IMR-90 (cell line): ENCODE results near the gene WARS2. TPM values are rescaled to one million over a fixed set of nuclear protein-coding genes. Genes with fewer than 3 reads are reported as not detected.

Experiments
- ATAC-seq: fragments of 200-7000 bp; cut with Tn5 transposase; 2 replicates; pipeline ENCODE4 v1.9.1; 2020; ENCODE audit warnings: low read depth, mild to moderate bottlenecking, moderate library complexity
- BruUV-seq: library from RNA; stranded (reverse); fragments of 400-500 nt; replicated peaks from 2 replicates; lab custom pipeline; 2021; lab: Mats Ljungman, UMichigan
- CTCF ChIA-PET: fragments of 300-600 bp; formaldehyde crosslinking; extraction: SDS; loops from one replicate; lab custom pipeline; 2021; ENCODE audit warnings: antibody characterized with exemption; lab: Yijun Ruan, JAX
- POLR2A ChIA-PET: fragments of 300-600 bp; sonication (Branson Sonifier 250); formaldehyde crosslinking; loops from one replicate; lab custom pipeline; 2022; ENCODE audit warnings: antibody characterized with exemption; ENCODE audit not compliant: unreplicated experiment; lab: Charles Lee
- DNase-seq: peaks from one replicate; pipeline ENCODE4 v3.0.0; 2013
- H2AFZ ChIP-seq: replicated peaks from 2 replicates; pipeline ENCODE3; 2013; ENCODE audit warnings: low read length, mild to moderate bottlenecking; ENCODE audit not compliant: poor library complexity
- H2AK5ac ChIP-seq: 2 replicates; pipeline ENCODE4 v1.6.1; 2013; ENCODE audit warnings: low read depth, low read length, inconsistent platforms
- H2AK9ac ChIP-seq: replicated peaks from 2 replicates; pipeline ENCODE3; 2013; ENCODE audit warnings: mild to moderate bottlenecking, low read depth, low read length, moderate library complexity; ENCODE audit not compliant: poor library complexity
- H2BK120ac ChIP-seq: 2 replicates; pipeline ENCODE4 v1.6.1; 2013; ENCODE audit warnings: low read depth, low read length, inconsistent platforms
- H2BK15ac ChIP-seq: 3 replicates; pipeline ENCODE4 v1.6.1; 2013; ENCODE audit warnings: low read depth, low read length, inconsistent platforms
- H2BK20ac ChIP-seq: 2 replicates; pipeline ENCODE4 v1.6.1; 2013; ENCODE audit warnings: low read depth, mild to moderate bottlenecking, inconsistent platforms, low read length, moderate library complexity
- H2BK5ac ChIP-seq: 2 replicates; pipeline ENCODE4 v1.6.1; 2013; ENCODE audit warnings: mild to moderate bottlenecking, low read depth, low read length, inconsistent platforms; ENCODE audit not compliant: poor library complexity, severe bottlenecking
- H3K14ac ChIP-seq: replicated peaks from 2 replicates; pipeline ENCODE4 v1.6.1; 2013; ENCODE audit warnings: low read depth, low read length, inconsistent platforms
- H3K18ac ChIP-seq: 2 replicates; pipeline ENCODE4 v1.6.1; 2013; ENCODE audit warnings: low read depth, low read length, control low read depth
- H3K23ac ChIP-seq: 2 replicates; pipeline ENCODE4 v1.6.1; 2013; ENCODE audit warnings: low read depth, low read length, inconsistent platforms
- H3K27ac ChIP-seq: 2 replicates; pipeline ENCODE4 v1.5.1; 2013; ENCODE audit warnings: mild to moderate bottlenecking, control low read depth, low read length; ENCODE audit not compliant: insufficient read depth
- H3K27me3 ChIP-seq: 2 replicates; pipeline ENCODE4 v1.6.1; 2013; ENCODE audit warnings: low read length; ENCODE audit not compliant: control insufficient read depth, insufficient read depth
- H3K36me3 ChIP-seq: 2 replicates; pipeline ENCODE4 v1.6.1; 2013; ENCODE audit warnings: low read length, mixed read lengths; ENCODE audit not compliant: control insufficient read depth, insufficient read depth
- H3K4ac ChIP-seq: 2 replicates; pipeline ENCODE4 v1.6.1; 2013; ENCODE audit warnings: low read depth, low read length, inconsistent platforms
- H3K4me1 ChIP-seq: 2 replicates; pipeline ENCODE4 v1.6.1; 2013; ENCODE audit warnings: low read length, mixed read lengths; ENCODE audit not compliant: control insufficient read depth, insufficient read depth
- H3K4me2 ChIP-seq: 2 replicates; pipeline ENCODE4 v1.6.1; 2013; ENCODE audit warnings: low read depth, mild to moderate bottlenecking, control low read depth, low read length, moderate library complexity
- H3K4me3 ChIP-seq: 2 replicates; pipeline ENCODE4 v1.5.1; 2013; ENCODE audit warnings: low read depth, mild to moderate bottlenecking, control low read depth, low read length, moderate library complexity; ENCODE audit not compliant: insufficient read depth
- H3K56ac ChIP-seq: 2 replicates; pipeline ENCODE4 v1.6.1; 2013; ENCODE audit warnings: low read length, inconsistent platforms; ENCODE audit not compliant: insufficient read depth; ENCODE audit errors: extremely low read depth
- H3K79me1 ChIP-seq, 2 experiments: 2 replicates each; pipeline ENCODE4 v1.6.1; 2013; ENCODE audit warnings: low read length in 2 of 2, inconsistent platforms in 1 of 2, low read depth in 1 of 2
- H3K9ac ChIP-seq: 2 replicates; pipeline ENCODE4 v1.6.1; 2013; ENCODE audit warnings: low read depth, low read length, control low read depth
- H3K9me1 ChIP-seq: 2 replicates; pipeline ENCODE4 v1.6.1; 2013; ENCODE audit warnings: low read length, inconsistent platforms; ENCODE audit not compliant: insufficient read depth
- H3K9me3 ChIP-seq: 2 replicates; pipeline ENCODE4 v1.6.1; 2013; ENCODE audit warnings: low read length; ENCODE audit not compliant: control insufficient read depth, insufficient read depth
- H4K20me1 ChIP-seq: 2 replicates; pipeline ENCODE4 v1.6.1; 2013; ENCODE audit warnings: low read length, inconsistent platforms; ENCODE audit not compliant: insufficient read depth
- H4K5ac ChIP-seq: 2 replicates; pipeline ENCODE4 v1.6.1; 2013; ENCODE audit warnings: mild to moderate bottlenecking, low read depth, low read length, control low read depth
- H4K8ac ChIP-seq, 2 experiments: 2 replicates each; pipeline ENCODE4 v1.6.1; 2013; ENCODE audit warnings: low read depth in 2 of 2, low read length in 2 of 2, control low read depth in 1 of 2, inconsistent platforms in 1 of 2
- H4K91ac ChIP-seq: 2 replicates; pipeline ENCODE4 v1.6.1; 2013; ENCODE audit warnings: low read depth, low read length, inconsistent platforms; ENCODE audit not compliant: insufficient read depth
- BHLHE40 ChIP-seq: fragments of 150-350 bp; IDR thresholded peaks from 2 replicates; pipeline ENCODE4 v1.6.1; 2016; ENCODE audit warnings: mild to moderate bottlenecking, low read depth, low read length
- CHD1 ChIP-seq: IDR thresholded peaks from 2 replicates; pipeline ENCODE4 v1.6.1; 2012; ENCODE audit warnings: low read depth, low read length, improper control_type of control experiment
- CTCF ChIP-seq: conservative IDR thresholded peaks from 2 replicates; pipeline ENCODE4 v1.5.1; 2012; ENCODE audit warnings: mild to moderate bottlenecking, low read depth, low read length, improper control_type of control experiment
- FOS ChIP-seq: fragments of 150-350 bp; IDR thresholded peaks from 2 replicates; pipeline ENCODE4 v1.6.1; 2016; ENCODE audit warnings: low read depth, low read length
- MAFK ChIP-seq: IDR thresholded peaks from 2 replicates; pipeline ENCODE4 v1.6.1; 2012; ENCODE audit warnings: low read depth, low read length, improper control_type of control experiment
- MAZ ChIP-seq: IDR thresholded peaks from 2 replicates; pipeline ENCODE4 v1.6.1; 2012; ENCODE audit warnings: low read depth, mild to moderate bottlenecking, low read length, improper control_type of control experiment, moderate library complexity, borderline replicate concordance
- POLR2A ChIP-seq: IDR thresholded peaks from 2 replicates; pipeline ENCODE4 v1.6.1; 2012; ENCODE audit warnings: mild to moderate bottlenecking, low read depth, low read length
- RAD21 ChIP-seq: IDR thresholded peaks from 2 replicates; pipeline ENCODE4 v1.6.1; 2012; ENCODE audit warnings: low read length, improper control_type of control experiment
- RFX5 ChIP-seq: IDR thresholded peaks from 2 replicates; pipeline ENCODE4 v1.8.0; 2012; ENCODE audit warnings: low read depth, mild to moderate bottlenecking, low read length, moderate library complexity
- SMC3 ChIP-seq: fragments of 150-350 bp; IDR thresholded peaks from 2 replicates; pipeline ENCODE4 v1.6.1; 2016; ENCODE audit warnings: low read depth, mild to moderate bottlenecking, antibody characterized with exemption, low read length, moderate library complexity
- whole genome bisulfite sequencing, 2 experiments: methylation state at CpG; one replicate each; pipeline versions ENCODE4 v1.1.5 to v1.1.7; 2013; ENCODE audit warnings: missing lambda C conversion rate in 2 of 2; ENCODE audit not compliant: insufficient read length in 1 of 2; ENCODE audit errors: extremely low coverage in 2 of 2; 5-methylcytosine and 5-hydroxymethylcytosine counted together
- dilution Hi-C: fragments of 300-500 bp; cut with HindIII; formaldehyde crosslinking; loops from one replicate; pipeline ENCODE4 v1.14.3; 2018; ENCODE audit warnings: low sequenced_read_pairs; ENCODE audit not compliant: unreplicated experiment
- in situ Hi-C: fragments of 300-500 bp; cut with MboI; formaldehyde crosslinking; loops from 3 replicates; pipeline ENCODE4 v1.14.3; 2019; ENCODE audit warnings: low sequenced_read_pairs, inconsistent platforms, mixed read lengths
- intact Hi-C: fragments of 100-400 bp; cut with micrococcal nuclease; formaldehyde crosslinking; loops from 2 replicates; pipeline ENCODE4 v1.10.0; 2022
- polyA plus RNA-seq, 3 experiments: library from polyadenylated mRNA; depleted of rRNA; stranded (reverse); fragments of >200 nt; gene quantifications; 2 replicates each; pipeline ENCODE4 v1.2.3, GENCODE V29; 2012; ENCODE audit warnings: low replicate concordance in 1 of 3
- total RNA-seq: library from RNA; depleted of rRNA; stranded (reverse); fragments of >200 nt; gene quantifications from 2 replicates; pipeline ENCODE4 v1.2.3, GENCODE V29; 2012
- TF ChIP-seq, protein P1 (sequence below): fragments of 150-350 bp; IDR thresholded peaks from 2 replicates; pipeline ENCODE4 v1.6.1; 2017; ENCODE audit warnings: mild to moderate bottlenecking, antibody characterized with exemption, low read length, low read depth
- TF ChIP-seq, protein P2 (sequence below): fragments of 150-350 bp; IDR thresholded peaks from 2 replicates; pipeline ENCODE4 v1.6.1; 2016; ENCODE audit warnings: low read depth, mild to moderate bottlenecking, low read length, moderate library complexity, borderline replicate concordance

The WARS2 gene
- total and polyA plus RNA-seq, 2 of the 4 experiments (the other 2 are of a cell fraction): 5.7 to 20.3 TPM

DNA sequence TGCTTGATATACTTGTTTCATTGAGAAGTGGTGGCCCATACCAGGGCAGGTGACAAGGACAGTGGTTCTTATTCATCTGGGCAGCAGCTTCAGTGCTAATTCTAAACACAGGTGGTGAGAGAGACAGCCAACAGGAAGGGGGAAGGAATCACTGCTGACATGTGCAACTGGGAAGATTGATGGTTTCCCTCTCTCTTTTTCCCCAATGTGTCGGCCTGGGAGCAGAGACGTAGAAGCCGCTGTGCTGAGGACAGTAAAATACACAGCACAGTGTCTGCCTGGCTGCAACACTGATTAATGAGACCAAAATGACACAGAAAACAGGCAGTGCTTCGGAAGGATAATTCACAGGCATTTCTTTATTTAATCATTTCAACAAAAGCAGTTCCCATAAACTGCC is 48.8 kb downstream of the WARS2 start:
- BruUV-seq: no TSS peak
- dilution Hi-C loops: no loop called here
- ATAC-seq: no peak

More for the DNA sequence above, 48.8 kb downstream of the WARS2 start:
- Histone ChIP-seq H3K56ac (no peak overlapping the region), H3K9me1 (no peaks in the 10 kb centered on the region; the same call in 1 of the 2 replicates), H3K9ac (no peak overlapping the region), H3K4ac (no peak overlapping the region), H2AFZ (no peak overlapping the region), H4K8ac (no peak overlapping the region), H3K9me3 (no peaks in the 10 kb centered on the region), H2BK20ac (no peak overlapping the region), H3K4me1 (no peaks in the 10 kb centered on the region), H3K79me1 (no peaks in the 10 kb centered on the region; a peak in 2 of 4 replicates), H2BK5ac (no peak overlapping the region), H3K4me3 (no peak overlapping the region), H3K36me3 (0 out of 2 replicates have a peak, but pooled peaks cover 1% of the 10 kb centered on the region), H3K27ac (no peak overlapping the region), H3K18ac (no peak overlapping the region), H4K20me1 (no peaks in the 10 kb centered on the region), H3K4me2 (no peak overlapping the region), H3K23ac (no peak overlapping the region), H4K5ac (no peak overlapping the region), H2AK9ac (no peak overlapping the region), H3K14ac (no peak overlapping the region), H2BK120ac (no peak overlapping the region), H2BK15ac (no peak overlapping the region), H3K27me3 (no peaks in the 10 kb centered on the region), H2AK5ac (no peak overlapping the region), H4K91ac (no peak overlapping the region)
- TF ChIP-seq RAD21: no peak
- TF ChIP-seq FOS: no peak
- TF ChIP-seq, protein P1, sequence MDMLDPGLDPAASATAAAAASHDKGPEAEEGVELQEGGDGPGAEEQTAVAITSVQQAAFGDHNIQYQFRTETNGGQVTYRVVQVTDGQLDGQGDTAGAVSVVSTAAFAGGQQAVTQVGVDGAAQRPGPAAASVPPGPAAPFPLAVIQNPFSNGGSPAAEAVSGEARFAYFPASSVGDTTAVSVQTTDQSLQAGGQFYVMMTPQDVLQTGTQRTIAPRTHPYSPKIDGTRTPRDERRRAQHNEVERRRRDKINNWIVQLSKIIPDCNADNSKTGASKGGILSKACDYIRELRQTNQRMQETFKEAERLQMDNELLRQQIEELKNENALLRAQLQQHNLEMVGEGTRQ: no peak
- TF ChIP-seq CHD1: no peak
- TF ChIP-seq, protein P2, sequence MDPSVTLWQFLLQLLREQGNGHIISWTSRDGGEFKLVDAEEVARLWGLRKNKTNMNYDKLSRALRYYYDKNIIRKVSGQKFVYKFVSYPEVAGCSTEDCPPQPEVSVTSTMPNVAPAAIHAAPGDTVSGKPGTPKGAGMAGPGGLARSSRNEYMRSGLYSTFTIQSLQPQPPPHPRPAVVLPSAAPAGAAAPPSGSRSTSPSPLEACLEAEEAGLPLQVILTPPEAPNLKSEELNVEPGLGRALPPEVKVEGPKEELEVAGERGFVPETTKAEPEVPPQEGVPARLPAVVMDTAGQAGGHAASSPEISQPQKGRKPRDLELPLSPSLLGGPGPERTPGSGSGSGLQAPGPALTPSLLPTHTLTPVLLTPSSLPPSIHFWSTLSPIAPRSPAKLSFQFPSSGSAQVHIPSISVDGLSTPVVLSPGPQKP: no peak
- TF ChIP-seq CTCF: no peak
- TF ChIP-seq RFX5: no peak
- TF ChIP-seq BHLHE40: no peak
- TF ChIP-seq MAFK: no peak
- TF ChIP-seq SMC3: no peak
- no peak for TF ChIP-seq POLR2A
- no peak for TF ChIP-seq MAZ
- POLR2A ChIA-PET: no interaction called here
- in situ Hi-C loops (no loop called here), intact Hi-C loops (no loop called here)
- 33% methylated on average over 1 of the region's 4 CpGs; no CpG with 5 or more reads in 1 of the 2 experiments for WGBS, 2 experiments
- CTCF ChIA-PET: no interaction called here
- no peak for DNase-seq
